Stimulated activated CD8-positive, alpha-beta memory T cell treated with anti-CD3 and anti-CD28 coated beads, Interleukin-15, amount 100 ng/mL, for 1 hour (primary cell): Measurements from ENCODE around the gene KISS1.

ENCODE experiments used
- DNase-seq: peaks from one replicate; pipeline ENCODE4 v3.0.0-alpha.2; 2020; ENCODE audit warnings: low read depth

The KISS1 gene

DNA sequence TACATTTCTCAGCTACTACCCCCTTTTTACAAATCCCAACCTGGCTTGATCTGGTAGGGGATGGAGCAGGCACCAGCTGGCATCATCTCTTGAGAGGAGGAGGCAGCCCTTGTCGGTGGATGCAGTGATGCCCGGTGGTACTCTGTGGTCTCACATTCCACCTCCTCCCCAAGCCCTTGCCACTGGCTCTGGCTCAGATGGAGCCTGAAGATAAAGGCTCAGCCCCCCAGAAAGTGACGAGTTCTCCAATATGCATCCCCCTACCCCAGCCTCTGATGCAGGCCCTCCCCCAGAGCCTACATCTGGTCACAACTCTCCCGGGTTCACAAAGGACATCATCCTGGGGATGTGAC lies 21.3 kb upstream of the KISS1 start:
- no peak for DNase-seq

DNA sequence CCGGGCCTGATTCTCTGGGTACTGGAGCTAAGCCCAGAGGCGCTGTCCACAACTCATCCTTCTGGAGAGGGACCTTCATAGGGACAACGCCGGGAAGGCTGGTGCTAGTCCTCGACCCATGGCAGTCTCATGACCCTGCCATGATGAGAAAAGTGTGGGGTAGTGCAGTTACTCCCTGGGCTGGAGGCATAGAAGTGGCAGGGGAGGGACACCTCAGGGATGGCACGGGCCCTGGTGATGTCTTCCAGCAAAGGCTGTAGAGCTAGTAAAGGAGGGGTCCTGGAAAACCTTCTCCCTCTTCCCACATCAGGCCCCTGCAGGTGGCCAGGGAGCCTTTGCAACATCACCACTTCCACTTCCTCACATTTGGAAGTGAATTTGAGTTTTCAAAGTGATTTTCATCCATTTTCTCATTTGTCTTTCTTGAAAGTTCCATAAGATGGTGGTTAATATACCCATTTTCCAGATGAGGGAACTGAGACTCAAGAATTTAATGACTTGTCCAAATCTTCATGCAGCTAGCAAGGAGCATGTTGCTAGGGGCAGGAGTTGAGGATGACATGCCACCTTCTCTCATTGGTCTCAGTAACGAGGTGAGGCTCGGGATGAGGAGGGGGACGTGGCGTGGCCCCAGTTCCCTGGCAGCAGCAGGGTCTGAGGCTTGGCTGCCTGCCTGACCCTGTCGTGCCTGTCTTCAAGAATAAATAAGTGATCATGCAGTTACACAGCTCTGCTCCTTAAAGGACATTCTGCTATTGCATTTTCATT lies 20.8 kb upstream of the KISS1 start:
- no peak for DNase-seq

DNA sequence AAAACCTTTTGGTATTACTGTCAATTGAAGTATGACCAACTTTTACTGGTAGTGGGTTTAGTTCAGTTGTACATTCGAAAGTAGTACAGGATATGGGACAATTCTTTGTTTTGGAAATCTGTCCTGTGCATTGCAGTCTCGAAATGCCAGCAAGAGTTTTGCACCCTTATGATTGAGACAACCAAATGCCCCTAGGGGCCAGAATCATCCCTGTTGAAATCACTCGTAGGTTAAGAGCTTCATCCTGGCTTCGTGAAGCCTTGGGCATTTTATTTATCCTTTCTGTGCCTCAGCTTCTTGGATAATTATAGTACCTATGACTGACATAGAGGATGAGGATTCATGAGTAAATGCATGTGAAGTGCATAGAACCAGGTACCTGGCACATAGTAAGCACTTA lies 19.9 kb upstream of the KISS1 start:
- no peak for DNase-seq

DNA sequence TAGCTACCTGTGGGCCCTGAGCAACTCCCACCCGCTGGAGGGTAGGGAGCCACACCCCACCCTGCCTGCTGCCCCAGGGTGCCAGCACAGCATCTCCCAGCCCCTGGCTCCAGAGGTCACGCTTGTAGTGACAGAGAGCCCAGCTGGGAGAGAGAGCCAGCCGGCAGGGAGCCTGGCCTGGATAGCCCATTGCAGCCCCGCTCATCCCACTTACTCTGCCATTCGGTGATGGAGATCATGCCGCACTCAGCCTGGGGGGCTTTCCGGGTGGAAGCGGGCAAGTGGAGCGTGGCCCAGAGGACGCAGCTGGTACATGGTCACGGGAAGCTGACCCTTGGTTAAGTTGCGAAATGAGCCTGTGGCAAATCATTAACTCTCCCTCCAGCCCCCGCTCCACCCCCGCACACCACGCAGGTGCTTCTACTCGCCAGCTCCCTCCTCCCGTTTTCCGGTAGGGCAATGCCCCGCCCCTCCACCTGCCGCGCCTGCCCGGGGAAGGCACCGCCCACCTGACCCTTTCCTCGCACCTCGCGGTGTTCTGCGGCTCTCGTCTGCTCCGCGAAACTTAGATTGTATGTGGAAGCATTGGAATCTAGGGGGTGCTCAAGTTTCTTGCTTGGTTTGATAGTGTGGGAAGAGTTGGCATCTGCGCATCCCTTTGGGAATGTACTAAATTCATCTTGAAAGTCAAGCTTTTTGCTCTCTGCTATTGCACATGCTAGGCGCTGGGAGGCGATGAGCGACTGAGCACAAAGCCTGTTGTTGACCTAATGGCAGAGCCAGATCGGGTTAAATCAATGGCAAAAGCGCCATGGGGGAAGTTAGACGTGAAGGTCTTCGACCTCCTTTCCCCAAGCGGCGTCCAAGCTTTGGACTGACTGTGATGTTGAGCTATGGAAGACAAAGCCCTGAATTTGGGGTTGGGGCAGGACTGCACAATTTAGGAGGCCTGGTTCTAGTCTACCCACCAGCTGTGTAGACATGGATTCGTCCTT lies 17.7 kb upstream of the KISS1 start, which contains the start of gene GOLT1A:
Gene GOLT1A, minus strand, starts transcription at position 321 of the 995 bp plus-strand sequence. Its CDS starts 82 bp downstream, at position 239.
- DNase-seq: no peak

DNA sequence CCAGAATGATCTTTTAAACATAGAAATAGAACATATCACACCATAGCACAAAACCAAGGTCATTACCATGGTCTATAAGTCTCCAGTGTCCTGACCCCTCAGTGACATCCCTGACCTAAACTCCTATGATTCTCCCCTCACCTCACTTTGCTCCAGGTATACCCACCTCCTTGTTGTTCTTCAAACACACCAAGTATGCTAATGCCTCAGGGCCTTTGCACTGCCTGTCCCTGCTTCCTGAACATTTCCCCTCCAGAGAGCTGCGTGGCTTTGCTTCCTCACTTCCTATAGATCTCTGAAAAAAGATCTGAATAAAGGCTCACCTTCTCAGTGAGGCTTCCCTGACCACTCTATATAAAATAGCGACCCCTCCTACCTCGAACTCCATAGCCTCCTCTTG lies 16.4 kb upstream of the KISS1 start:
- DNase-seq: no peak

DNA sequence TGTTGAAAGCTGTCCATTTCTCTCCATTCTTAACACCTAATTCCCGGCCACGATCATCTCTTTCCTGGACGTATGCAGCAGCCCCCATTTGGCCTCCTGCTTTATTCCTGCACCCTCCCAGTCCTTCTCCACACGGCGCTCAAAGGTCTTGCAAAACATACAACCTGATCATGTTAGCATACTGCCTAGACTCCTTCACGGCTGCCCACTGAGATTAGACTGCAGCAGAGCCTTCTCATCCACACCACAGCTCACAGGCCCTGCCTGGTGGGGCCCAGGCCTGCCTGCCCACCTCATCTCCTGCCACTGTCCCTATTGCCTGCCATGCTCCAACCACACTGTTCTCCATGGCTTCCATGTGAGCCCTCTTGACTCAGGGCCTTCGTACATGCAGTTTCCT lies 14.8 kb upstream of the KISS1 start:
- DNase-seq: no peak

DNA sequence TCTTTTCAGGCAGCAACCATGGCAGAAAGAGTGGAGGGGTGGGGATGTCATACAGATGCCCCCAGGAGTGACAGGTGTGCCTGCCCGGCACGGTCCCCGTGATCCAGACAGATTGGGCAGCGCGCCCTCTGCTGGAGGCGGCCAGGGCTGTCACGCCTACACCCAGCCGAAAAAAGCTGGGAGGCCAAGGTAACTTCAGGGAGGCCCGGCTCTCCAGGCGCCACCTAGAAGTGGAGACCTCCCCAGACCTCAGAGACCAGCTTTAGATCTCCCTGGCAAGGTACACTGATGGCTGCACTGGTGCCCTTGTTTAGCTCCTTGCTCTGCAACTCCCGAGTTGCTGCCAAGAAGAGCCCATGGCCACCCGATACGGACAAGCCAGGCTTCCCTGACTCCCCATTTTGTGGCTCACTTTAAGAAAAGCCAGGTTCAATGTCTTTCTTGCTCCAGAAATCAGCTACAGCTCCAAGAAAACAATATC lies 10.9 kb upstream of the KISS1 start:
- DNase-seq: peak; percentile 60

DNA sequence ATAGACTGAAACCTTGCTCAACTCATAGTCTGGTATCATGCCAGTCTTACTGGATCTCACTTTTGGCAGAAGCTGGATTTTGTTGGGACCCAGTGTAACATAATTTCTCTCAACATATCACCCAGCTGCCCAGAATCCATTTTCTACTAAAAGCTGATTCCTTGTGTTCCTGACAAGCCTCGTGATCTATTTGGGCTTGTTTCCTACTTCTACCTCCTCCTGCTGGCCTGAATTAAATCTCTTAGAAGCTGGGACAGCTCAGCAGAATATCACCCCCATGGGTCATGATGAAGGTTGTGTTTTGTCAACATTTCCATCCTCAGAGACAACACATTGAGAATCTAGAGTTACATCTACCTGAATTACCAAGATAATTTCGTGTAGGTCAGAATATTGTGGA lies 9.8 kb upstream of the KISS1 start:
- DNase-seq: no peak

DNA sequence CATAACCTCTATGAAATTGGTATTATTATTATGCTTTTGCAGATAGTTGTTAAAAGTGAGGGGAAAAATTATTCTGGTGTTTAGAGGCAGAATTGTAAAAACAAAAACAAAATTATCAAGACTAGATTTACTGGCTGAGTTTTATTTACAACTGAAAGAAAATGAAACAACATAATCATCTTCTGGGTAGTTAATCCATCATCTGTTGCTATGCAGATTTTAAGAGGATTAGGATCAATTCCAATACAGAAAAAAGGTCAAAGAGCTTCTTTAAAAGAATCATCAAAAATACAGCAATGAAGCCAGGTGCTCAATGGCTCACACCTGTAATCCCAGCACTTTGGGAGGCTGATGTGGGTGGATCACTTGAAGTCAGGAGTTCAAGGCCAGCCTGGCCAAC lies 9.2 kb upstream of the KISS1 start:
- no peak for DNase-seq

DNA sequence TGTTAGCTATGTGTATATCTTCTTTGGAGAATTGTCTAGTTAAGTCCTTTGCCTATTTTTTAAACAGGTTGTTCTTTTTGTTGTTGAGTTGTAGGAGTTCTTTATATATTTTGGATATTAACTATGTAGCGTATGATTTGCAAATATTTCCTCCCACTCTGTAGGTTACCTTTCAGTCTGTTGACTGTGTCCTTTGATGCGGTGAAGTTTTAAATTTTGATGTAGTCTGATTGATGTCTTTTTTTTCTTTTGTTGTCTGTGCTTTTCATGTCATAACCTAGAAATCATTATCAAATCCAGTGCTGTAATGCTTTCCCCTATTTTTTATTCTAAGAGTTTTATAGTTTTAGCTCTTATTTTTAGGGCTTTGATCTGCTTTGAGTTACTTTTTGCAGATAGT lies 8.7 kb upstream of the KISS1 start:
- DNase-seq: no peak

DNA sequence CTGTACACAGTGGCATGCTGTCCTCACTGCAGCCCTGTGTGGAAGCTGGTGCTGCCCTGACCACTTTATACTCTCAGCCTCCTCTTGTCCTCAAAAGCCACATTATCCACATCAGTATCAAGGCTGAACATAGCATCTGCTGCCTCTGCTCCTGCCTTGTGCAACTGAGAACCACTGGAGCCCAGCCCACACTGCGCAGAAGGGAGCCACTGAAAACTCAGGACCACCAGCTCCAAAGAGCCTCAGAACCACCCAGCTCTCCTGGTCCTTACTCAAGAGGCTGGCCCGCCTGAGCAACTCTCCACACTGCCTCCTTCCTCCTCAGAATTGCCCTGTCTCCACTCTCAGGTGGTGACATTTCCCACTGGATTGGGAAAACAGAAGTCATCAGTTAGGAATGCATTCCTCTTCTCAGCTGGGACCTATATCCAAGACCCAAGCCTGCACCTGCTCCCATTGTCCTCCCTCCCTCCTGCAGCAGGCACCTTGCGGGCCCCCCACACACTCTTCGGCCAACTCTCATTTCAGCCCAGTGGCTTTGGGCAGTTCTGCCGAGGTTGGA lies 7.0 kb upstream of the KISS1 start:
- DNase-seq: no peak

DNA sequence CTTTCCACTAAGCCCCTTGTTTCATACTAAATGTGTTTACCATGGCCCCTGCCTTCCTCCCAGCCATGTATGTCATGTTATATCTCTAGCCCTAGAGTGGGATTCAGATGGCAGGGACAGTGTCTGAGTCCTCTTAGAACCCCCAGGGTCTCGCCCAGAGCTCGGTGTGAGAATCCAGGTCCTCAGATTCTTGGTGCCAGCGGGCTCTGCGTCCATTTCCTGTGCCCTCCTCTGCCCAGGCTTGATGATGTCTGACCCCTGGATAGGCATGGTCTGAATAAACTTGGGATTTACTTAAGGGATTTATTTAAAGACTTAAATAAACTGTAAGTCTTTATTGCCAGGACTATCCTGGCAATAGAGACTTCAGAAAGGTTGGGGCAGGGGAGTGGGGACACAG lies 6.2 kb upstream of the KISS1 start:
- DNase-seq: no peak

DNA sequence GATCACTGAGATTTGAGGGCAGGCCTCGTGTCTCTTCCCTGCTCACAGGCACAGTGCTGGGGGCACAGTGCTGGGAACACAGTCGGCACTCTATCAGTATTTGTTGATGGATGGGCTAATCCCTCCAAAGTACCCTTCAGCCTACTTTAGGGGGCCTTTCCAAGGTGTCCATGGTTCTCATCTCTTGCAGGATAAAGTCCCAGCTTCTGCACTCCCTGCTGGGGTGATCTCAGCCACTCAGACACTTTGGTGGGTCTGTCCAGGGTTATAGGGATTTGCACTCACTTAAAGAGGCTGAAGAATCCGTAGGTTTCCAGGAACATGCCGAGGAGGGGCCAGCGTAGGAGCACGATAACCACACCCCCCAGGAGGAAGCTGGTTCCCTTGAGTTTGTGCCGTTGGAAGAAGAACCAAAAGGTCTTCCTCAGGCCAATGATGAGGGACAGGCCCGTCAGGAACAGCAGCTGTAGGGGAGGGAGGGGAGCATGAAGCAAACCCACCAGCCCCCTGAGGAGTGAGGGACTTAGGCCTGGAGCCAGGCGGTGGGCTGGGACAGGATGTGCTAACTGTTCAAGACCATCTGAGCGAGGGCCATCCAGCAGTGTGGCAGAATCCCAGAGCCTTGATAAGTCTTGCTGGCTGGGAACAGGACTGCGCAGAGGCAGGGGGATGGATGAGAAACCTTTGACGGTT lies 5.2 kb upstream of the KISS1 start:
- DNase-seq: no peak

DNA sequence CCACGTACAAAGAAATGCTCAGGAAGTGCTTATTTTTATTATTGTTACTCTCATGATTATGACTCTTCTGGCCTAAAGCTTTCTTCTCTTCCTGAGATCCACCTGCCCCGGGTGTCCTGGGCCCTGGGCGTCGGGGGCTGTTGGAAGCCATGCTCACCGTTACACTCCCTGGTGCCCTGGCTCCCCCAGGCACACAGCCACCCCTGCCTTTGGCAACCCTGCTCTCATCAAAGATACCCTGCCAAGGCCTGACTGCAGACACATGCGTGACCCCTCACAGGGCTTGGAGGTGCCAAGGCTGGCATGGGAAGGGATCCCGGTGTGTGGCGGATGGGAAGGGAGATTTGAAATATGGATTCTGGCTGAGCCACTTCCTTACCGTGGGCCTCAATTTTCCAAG lies 3.3 kb upstream of the KISS1 start:
- DNase-seq: no peak

DNA sequence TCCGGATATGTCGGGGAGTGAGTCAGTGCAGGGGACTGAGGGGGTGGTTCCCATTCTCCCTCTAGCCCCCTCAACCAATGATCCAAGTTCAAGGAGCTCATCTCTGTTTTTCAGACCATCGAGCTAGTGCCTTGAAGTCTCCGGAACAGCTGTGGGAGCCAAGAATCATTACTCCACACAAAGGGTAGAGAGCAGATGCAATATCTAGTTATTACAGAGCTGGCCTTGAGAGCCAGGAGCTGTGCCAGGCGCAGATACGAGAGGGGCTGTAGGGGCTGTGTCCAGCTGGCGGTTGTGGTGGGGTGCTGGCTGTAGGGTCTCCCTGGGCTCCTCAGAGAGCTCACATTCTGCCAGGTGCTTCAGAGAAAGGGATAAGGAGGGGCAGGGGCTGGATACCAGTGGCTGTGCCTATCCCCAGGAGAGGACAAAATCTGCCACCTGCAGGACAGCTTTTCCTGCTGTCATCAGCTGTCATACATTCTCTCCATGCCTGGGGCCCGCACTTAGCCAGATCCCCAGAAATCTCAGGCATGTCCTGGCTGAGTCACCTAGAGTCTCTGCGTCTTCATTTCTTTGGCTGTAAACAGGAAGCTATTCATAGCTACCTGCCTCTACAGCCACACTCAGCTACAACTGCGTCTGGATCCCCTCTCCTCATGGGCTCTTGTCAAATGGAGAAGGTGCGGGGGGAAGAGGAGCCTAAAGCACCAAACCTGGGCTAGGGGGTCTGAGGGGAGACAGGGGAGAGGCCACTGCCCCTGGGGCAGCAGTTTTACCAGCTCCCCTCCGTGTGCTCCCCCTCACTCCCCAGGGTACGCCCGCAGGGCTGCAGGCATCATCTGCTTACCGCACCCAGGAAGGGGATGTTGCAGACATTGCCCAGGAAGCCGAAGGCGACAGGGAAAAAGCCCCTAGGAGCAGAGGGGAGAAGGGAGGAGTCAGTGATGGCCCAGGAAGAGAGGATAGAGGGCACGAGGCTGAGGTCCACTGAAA lies 2.4 kb upstream of the KISS1 start:
- no peak for DNase-seq

DNA sequence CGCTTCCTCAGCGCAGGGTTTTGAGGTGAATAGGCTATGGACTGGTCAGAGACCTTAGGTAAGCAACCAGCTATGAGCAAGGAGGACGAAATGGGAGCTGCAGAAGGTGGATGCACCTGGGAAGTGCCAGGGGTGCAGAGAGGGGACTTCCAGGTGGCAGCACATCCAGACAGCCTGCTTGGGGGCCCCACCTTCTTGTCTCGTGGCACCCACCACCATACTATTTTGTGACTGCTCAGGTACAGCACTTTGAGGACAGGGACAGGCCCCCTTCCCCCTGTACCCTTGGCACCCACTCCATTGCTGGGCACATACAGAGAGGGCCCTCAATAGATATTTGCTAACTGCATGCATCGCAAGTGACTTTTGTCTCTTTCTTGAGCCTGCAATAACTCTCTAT lies 777 bp upstream of the KISS1 start:
- no peak for DNase-seq

DNA sequence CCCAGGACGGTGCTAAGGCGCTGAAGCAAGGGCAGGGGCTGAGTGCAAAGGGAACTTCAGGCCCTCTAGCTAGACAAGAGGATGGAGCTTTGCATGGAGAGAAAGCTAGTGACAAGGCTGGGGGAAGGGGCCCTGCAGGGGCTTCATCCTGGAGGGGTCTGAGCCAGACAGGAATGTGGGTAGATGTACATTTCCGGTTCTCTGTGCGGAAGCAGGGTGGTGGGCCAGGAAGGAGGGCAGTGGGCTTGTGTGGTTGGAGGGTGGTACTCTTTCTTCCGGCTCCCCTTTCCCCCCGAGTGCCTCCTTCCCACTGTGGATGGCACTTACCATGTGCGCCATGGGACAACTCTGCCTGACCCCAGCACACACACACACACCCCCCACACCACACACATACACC lies 1.5 kb downstream of the KISS1 start:
- DNase-seq: no peak

DNA sequence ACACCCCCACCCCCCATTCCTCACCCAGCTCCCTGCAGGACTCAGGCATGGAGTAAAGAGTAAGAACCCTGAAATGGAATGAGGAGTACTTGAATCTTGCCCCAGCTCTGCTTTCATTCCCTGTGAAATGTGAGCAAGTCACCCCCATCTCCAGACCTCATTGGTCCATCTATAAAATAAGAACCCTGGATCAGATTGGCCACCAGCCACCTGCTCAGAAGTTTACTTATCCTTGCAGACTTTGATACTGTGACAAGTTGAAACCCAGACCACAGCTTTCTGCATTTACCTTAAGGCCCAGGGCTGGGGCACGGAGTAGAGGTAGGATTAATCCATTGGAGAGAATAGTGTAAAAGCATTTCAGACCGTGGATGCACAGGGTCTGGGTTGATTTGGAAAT lies 2.2 kb downstream of the KISS1 start:
- DNase-seq: no peak

DNA sequence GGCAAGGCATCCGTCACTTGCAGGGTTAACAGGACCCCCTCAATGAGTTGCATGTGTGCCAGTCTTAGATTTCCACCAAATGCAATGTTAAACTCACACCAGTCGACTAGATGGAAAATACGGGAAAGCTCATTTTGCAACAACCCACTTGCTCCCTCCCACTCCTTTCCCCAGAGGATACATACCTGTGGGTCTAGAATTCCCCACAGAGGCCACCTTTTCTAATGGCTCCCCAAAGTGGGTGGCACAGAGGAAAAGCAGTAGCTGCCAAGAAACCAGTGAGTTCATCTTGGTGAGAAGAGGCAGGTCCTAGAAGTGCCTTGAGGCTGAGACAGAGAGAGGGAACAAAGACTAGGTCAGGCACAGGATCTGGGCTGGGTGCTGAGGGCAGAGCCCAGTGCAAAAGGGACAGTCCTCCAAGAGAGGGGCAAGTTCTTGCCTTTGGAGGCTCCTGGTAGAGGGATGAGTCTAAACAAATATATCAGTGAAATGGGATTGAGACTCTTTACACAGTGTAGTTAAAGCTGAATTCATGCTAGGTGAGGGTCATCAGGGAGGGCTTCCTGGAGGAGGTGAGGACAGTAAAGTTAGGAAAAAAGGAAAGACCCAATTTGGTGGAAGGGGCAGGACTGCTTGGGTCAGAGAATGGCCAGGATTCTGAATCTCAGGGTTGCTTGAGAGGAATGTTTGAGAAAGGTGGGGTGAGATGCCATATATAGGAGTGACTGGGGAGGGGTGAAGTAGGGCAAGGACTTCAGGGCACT lies 3.5 kb downstream of the KISS1 start:
- no peak for DNase-seq

DNA sequence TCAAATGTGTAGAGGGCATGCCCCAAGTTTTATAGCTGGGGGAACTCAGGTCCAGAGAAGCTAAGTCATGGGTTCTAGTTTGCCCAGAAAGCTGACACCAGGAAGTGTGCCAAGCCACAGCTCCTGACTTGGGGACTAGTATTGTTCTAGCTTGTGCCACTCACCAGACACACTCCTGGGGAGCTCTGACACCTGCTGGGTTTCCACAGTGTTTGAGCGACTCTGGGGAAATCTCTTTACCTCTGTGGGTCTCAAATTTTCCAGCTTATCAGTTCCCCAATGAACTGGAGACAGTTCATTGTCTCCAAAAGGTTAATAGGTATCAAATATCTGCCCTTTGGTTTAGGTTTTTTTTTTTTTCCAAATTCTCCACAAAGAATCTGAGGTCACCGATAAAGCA lies 4.2 kb downstream of the KISS1 start:
- no peak for DNase-seq
